Mesodermal cell (in vitro differentiated cells): Measurements from ENCODE around the gene FHDC1.

Source experiments
- H3K27ac ChIP-seq: 2 replicates; pipeline ENCODE4 v1.7.0; 2013; ENCODE audit warnings: mild to moderate bottlenecking, low read depth, low read length, moderate library complexity; ENCODE audit not compliant: severe bottlenecking
- H3K36me3 ChIP-seq: 2 replicates; pipeline ENCODE4 v1.7.1; 2013; ENCODE audit warnings: mild to moderate bottlenecking, low read length, moderate library complexity; ENCODE audit not compliant: control insufficient read depth, insufficient read depth
- H3K4me1 ChIP-seq: one replicate; pipeline ENCODE4 v1.7.1; 2013; ENCODE audit warnings: mild to moderate bottlenecking, low read length; ENCODE audit not compliant: insufficient read depth, control insufficient read depth, poor library complexity, severe bottlenecking
- H3K4me3 ChIP-seq: 2 replicates; pipeline ENCODE4 v1.7.0; 2013; ENCODE audit warnings: low read length, control low read depth, mild to moderate bottlenecking; ENCODE audit not compliant: insufficient read depth, poor library complexity, severe bottlenecking; ENCODE audit errors: extremely low read depth
- H3K9me3 ChIP-seq: 2 replicates; pipeline ENCODE4 v1.7.1; 2013; ENCODE audit warnings: mild to moderate bottlenecking, low read length, moderate library complexity; ENCODE audit not compliant: control insufficient read depth
- WGBS, 2 experiments: methylation state at CpG; one replicate each; pipeline ENCODE4 v1.1.5; 2013; ENCODE audit warnings: missing lambda C conversion rate in 2 of 2; ENCODE audit not compliant: insufficient coverage in 2 of 2; 5-methylcytosine and 5-hydroxymethylcytosine counted together

Gene FHDC1

GRCh38 chr4:153010146-153010545 lies 74.0 kb downstream of the FHDC1 start:
- H3K27ac ChIP-seq: no peak overlapping the region
- 70 to 82% methylated on average over 2 to 3 of the region's 3 CpGs for WGBS, 2 experiments
- H3K36me3 ChIP-seq: no peaks in the 10 kb centered on the region
- peaks cover 7% of the 10 kb centered on the region for H3K4me1 ChIP-seq
- H3K4me3 ChIP-seq: no peak overlapping the region
- no peaks in the 10 kb centered on the region for H3K9me3 ChIP-seq

- H3K36me3 ChIP-seq: no peaks in the 10 kb centered on the region
- WGBS, 2 experiments: 83 to 96% methylated on average over 4 to 5 of the region's 5 CpGs
- no peaks in the 10 kb centered on the region for H3K9me3 ChIP-seq
- H3K4me1 ChIP-seq: no peaks in the 10 kb centered on the region
- H3K4me3 ChIP-seq: no peak overlapping the region
- H3K27ac ChIP-seq: no peak overlapping the region
Observed at GRCh38 chr4:153013202-153013977, 77.3 kb downstream of the FHDC1 start.

- H3K4me1 ChIP-seq: peaks cover 3% of the 10 kb centered on the region
- no peak overlapping the region for H3K27ac ChIP-seq
- H3K36me3 ChIP-seq: no peaks in the 10 kb centered on the region
- no peak overlapping the region for H3K4me3 ChIP-seq
- no peaks in the 10 kb centered on the region for H3K9me3 ChIP-seq
Observed at GRCh38 chr4:153014460-153014859, 78.3 kb downstream of the FHDC1 start.

GRCh38 chr4:153016592-153016991 lies 80.5 kb downstream of the FHDC1 start:
- WGBS, 2 experiments: 86 to 91% methylated on average over 3 of the region's 4 CpGs
- Histone ChIP-seq H3K27ac (no peak overlapping the region), H3K9me3 (no peaks in the 10 kb centered on the region), H3K4me3 (no peak overlapping the region), H3K36me3 (no peaks in the 10 kb centered on the region), H3K4me1 (peaks cover 3% of the 10 kb centered on the region)

GRCh38 chr4:153018031-153018430 lies 81.9 kb downstream of the FHDC1 start:
- Histone ChIP-seq H3K4me3 (no peak overlapping the region), H3K4me1 (peaks cover 3% of the 10 kb centered on the region), H3K9me3 (no peaks in the 10 kb centered on the region), H3K36me3 (no peaks in the 10 kb centered on the region), H3K27ac (no peak overlapping the region)
- WGBS, 2 experiments: 100% methylated on average over 1 of the region's 4 CpGs; no CpG with 5 or more reads in 1 of the 2 experiments

- 80 to 83% methylated on average over 1 of the region's 1 CpG for WGBS, 2 experiments
- H3K4me1 ChIP-seq: peaks cover 3% of the 10 kb centered on the region
- no peaks in the 10 kb centered on the region for H3K36me3 ChIP-seq
- no peak overlapping the region for H3K4me3 ChIP-seq
- no peak overlapping the region for H3K27ac ChIP-seq
- no peaks in the 10 kb centered on the region for H3K9me3 ChIP-seq
Observed at GRCh38 chr4:153018684-153019083, 82.6 kb downstream of the FHDC1 start.

- H3K4me1 ChIP-seq: peaks cover 3% of the 10 kb centered on the region
- no peak overlapping the region for H3K4me3 ChIP-seq
- no peaks in the 10 kb centered on the region for H3K9me3 ChIP-seq
- H3K36me3 ChIP-seq: no peaks in the 10 kb centered on the region
- no peak overlapping the region for H3K27ac ChIP-seq
- 96 to 98% methylated on average over 6 to 9 of the region's 9 CpGs for WGBS, 2 experiments
Observed at GRCh38 chr4:153019906-153020305, 83.8 kb downstream of the FHDC1 start.

GRCh38 chr4:153020457-153020856 lies 84.3 kb downstream of the FHDC1 start:
- WGBS, 2 experiments: 91 to 100% methylated on average over 5 of the region's 7 CpGs
- no peak overlapping the region for H3K4me3 ChIP-seq
- H3K4me1 ChIP-seq: peaks cover 3% of the 10 kb centered on the region
- H3K27ac ChIP-seq: no peak overlapping the region
- no peaks in the 10 kb centered on the region for H3K36me3 ChIP-seq
- no peaks in the 10 kb centered on the region for H3K9me3 ChIP-seq

GRCh38 chr4:153021276-153021675 lies 85.2 kb downstream of the FHDC1 start:
- H3K27ac ChIP-seq: no peak overlapping the region
- no peak overlapping the region for H3K4me3 ChIP-seq
- H3K36me3 ChIP-seq: no peaks in the 10 kb centered on the region
- WGBS, 2 experiments: 79 to 89% methylated on average over 5 to 8 of the region's 8 CpGs
- no peaks in the 10 kb centered on the region for H3K9me3 ChIP-seq
- peaks cover 3% of the 10 kb centered on the region for H3K4me1 ChIP-seq

- Histone ChIP-seq H3K36me3 (no peaks in the 10 kb centered on the region), H3K4me3 (no peak overlapping the region), H3K27ac (no peak overlapping the region), H3K9me3 (no peaks in the 10 kb centered on the region), H3K4me1 (peaks cover 3% of the 10 kb centered on the region)
- WGBS, 2 experiments: 92 to 93% methylated on average over 9 to 10 of the region's 12 CpGs
Observed at GRCh38 chr4:153022241-153022715, 86.2 kb downstream of the FHDC1 start.

GRCh38 chr4:153023139-153023538 lies 87.0 kb downstream of the FHDC1 start:
- H3K9me3 ChIP-seq: peaks cover 7% of the 10 kb centered on the region
- 43 to 45% methylated on average over 3 of the region's 3 CpGs for WGBS, 2 experiments
- no peaks in the 10 kb centered on the region for H3K36me3 ChIP-seq
- H3K27ac ChIP-seq: no peak overlapping the region
- no peak overlapping the region for H3K4me3 ChIP-seq
- H3K4me1 ChIP-seq: peaks cover 3% of the 10 kb centered on the region
